Right lobe of liver (tissue), 6 donors: ENCODE results near the gene SLMAP. TPM values are rescaled to one million over a fixed set of nuclear protein-coding genes. Genes with fewer than 3 reads are reported as not detected.

Source experiments
- ATAC-seq, 4 donors: fragments of 200-7000 bp; cut with Tn5 transposase; one replicate each; pipeline ENCODE4 v1.9.1; 2020; ENCODE audit warnings: mild to moderate bottlenecking in 4 of 4, moderate library complexity in 4 of 4
- DNase-seq, 3 donors: peaks; one replicate each; pipeline ENCODE4 v3.0.0-alpha.2; 2020
- H3K27ac ChIP-seq, 3 donors: fragments of 200-600 bp; one replicate each; pipeline ENCODE4 v1.8.0; 2022
- H3K27me3 ChIP-seq, 2 donors: fragments of 200-600 bp; one replicate each; pipeline ENCODE4 v1.8.0; 2022
- H3K36me3 ChIP-seq, 4 donors: fragments of 200-600 bp; sonication (generic) in 1 of 4; one replicate each; pipeline versions ENCODE4 v1.5.1 to v1.8.0; 2017 to 2022; ENCODE audit warnings: control low read depth in 1 of 4
- H3K4me1 ChIP-seq, 4 donors: fragments of 200-600 bp; sonication (generic) in 1 of 4; one replicate each; pipeline versions ENCODE4 v1.5.1 to v1.8.0; 2017 to 2022; ENCODE audit warnings: control low read depth in 1 of 4
- H3K4me3 ChIP-seq, 3 donors: fragments of 200-600 bp; one replicate each; pipeline ENCODE4 v1.8.0; 2022
- H3K9me3 ChIP-seq, 4 donors: fragments of 200-600 bp; sonication (generic) in 1 of 4; one replicate each; pipeline versions ENCODE4 v1.5.1 to v1.8.0; 2017 to 2022; ENCODE audit warnings: control low read depth in 1 of 4
- CTCF ChIP-seq, 4 donors: fragments of 200-600 bp in 3 of 4; fragments of 450-650 bp in 1 of 4; IDR thresholded peaks; one replicate each; pipeline versions ENCODE4 v1.5.1 to v1.8.0; 2016 to 2022; ENCODE audit warnings: antibody characterized with exemption in 4 of 4, mild to moderate bottlenecking in 2 of 4
- POLR2A ChIP-seq: fragments of 450-650 bp; IDR thresholded peaks from one replicate; pipeline ENCODE4 v1.6.1; 2017; ENCODE audit warnings: antibody characterized with exemption, mild to moderate bottlenecking
- WGBS: methylation state at CpG from one replicate; pipeline ENCODE4 v1.1.6; 2018; ENCODE audit warnings: low coverage, low lambda C conversion rate; ENCODE audit not compliant: insufficient coverage; ENCODE audit errors: missing lambda C conversion rate; 5-methylcytosine and 5-hydroxymethylcytosine counted together
- intact Hi-C, 2 donors: fragments of 100-400 bp; cut with DNase I; formaldehyde crosslinking; loops; one replicate each; pipeline versions ENCODE4 v1.11.2 to v1.14.1; 2022
- total RNA-seq, 6 experiments: library from RNA; depleted of rRNA in 2 of 6; stranded (reverse); fragments of >200 nt in 2 of 6; fragmentation: NEBNext Ultra II Directional in 3 of 6; extraction: Animal tissue kit (Norgen Biotek cat#: 25700) in 3 of 6; gene quantifications; one replicate each; pipeline versions ENCODE4 v1.1.0 to v1.2.4, GENCODE V29; 2016 to 2023
- donor health status: DM: no; HTN: yes; CAD: no.
- donor health status: DM: no; HTN: no; CAD: no.
- donor health status: DM: no; HTN: no; CAD: no.
- donor health status: DM: no; HTN: yes; CAD: no.
- donor health status: DM: no; HTN: yes; CAD: no.

Gene SLMAP
- total RNA-seq, 6 experiments from 2014 or later, result 21.1 to 34.9 (median 25.1) TPM

- Histone ChIP-seq H3K27ac (no peak overlapping the region), H3K9me3 (no peaks in the 10 kb centered on the region), H3K36me3 (no peaks in the 10 kb centered on the region), H3K4me3 (no peak overlapping the region), H3K27me3 (no peaks in the 10 kb centered on the region), H3K4me1 (peaks cover 0 to 14% (median 5%) of the 10 kb centered on the region in 4 donors)
- no peak for DNase-seq
- no peak for ATAC-seq
- intact Hi-C loops, result no loop called here
- whole genome bisulfite sequencing, result 70% methylated on average over 3 of the region's 3 CpGs
- TF ChIP-seq POLR2A, result no peak
- no peak for TF ChIP-seq CTCF (IDR thresholded peaks at IDR 0.05)
These were observed 92.1 kb downstream of the SLMAP start for GRCh38 chr3:57848177-57848738.

DNA sequence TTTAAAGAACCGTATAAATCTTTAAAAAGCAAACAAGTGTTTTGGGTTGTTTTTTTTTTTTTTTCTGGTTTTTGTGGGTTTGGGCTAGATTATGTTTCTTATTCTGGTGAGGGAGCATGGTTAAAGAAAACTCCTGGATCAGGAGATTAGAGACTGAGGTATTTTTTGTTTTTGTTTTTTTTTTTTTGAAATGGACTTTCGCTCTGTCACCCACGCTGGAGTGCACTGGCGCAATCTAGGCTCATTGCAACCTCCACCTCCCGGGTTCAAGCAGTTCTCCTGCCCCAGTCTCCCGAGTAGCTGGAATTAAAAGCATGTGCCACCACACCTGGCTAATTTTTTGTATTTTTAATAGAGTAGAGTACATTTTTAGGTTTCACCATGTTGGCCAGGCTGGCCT lies 95.2 kb downstream of the SLMAP start:
- 48% methylated on average over 6 of the region's 6 CpGs for WGBS
- no peaks in the 10 kb centered on the region for H3K9me3 ChIP-seq
- no peak overlapping the region for H3K27ac ChIP-seq
- intact Hi-C loops, result no loop called here
- ATAC-seq (peak in 2 of 4 donors; percentile 24 to 71), DNase-seq (no peak)
- TF ChIP-seq POLR2A, result no peak
- no peak for TF ChIP-seq CTCF (IDR thresholded peaks at IDR 0.05)
- H3K4me3 ChIP-seq, result no peak overlapping the region
- peaks cover 0 to 14% (median 5%) of the 10 kb centered on the region in 4 donors for H3K4me1 ChIP-seq
- peaks cover 0 to 4% (median under 1%) of the 10 kb centered on the region in 4 donors for H3K36me3 ChIP-seq
- no peaks in the 10 kb centered on the region for H3K27me3 ChIP-seq

- no peak overlapping the region for H3K27ac ChIP-seq
- H3K4me3 ChIP-seq, result no peak overlapping the region
- intact Hi-C loops, result no loop called here
- ATAC-seq (peak in 2 of 4 donors; percentile 23 to 57), DNase-seq (no peak)
- H3K36me3 ChIP-seq, result peaks cover 0 to 5% (median 2%) of the 10 kb centered on the region in 4 donors
- 84% methylated on average over 1 of the region's 1 CpG for WGBS
- peaks cover 0 to 4% (median 2%) of the 10 kb centered on the region in 4 donors for H3K4me1 ChIP-seq
- H3K27me3 ChIP-seq, result no peaks in the 10 kb centered on the region
- no peaks in the 10 kb centered on the region for H3K9me3 ChIP-seq
- TF ChIP-seq CTCF (IDR thresholded peaks at IDR 0.05), result peak; percentile 14 to 35 (median 30)
- TF ChIP-seq POLR2A, result no peak
These were observed 96.8 kb downstream of the SLMAP start for GRCh38 chr3:57852896-57853295.

DNA sequence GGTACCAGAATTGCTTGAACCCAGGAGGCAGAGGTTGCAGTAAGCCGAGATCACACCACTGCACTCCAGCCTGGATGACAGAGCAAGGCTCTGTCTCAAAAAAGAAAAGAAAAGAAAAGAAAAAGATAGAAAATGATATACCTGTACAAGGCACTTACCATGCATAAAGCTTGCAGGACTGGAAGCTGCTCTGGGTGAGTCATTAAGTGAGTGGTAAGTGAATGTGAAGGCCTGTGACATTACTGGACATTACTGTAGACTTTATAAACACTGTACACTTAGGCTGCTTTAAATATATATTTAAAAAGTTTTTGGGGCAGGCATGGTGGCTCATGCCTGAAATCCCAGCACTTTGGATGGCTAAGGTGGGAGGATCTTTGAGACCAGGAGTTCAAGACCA lies 99.2 kb downstream of the SLMAP start:
- intact Hi-C loops, result no loop called here
- no peaks in the 10 kb centered on the region for H3K4me1 ChIP-seq
- no CpG with 5 or more reads among the region's 1 CpG for WGBS
- no peak overlapping the region for H3K27ac ChIP-seq
- DNase-seq (no peak), ATAC-seq (no peak)
- H3K4me3 ChIP-seq, result no peak overlapping the region
- H3K9me3 ChIP-seq, result no peaks in the 10 kb centered on the region
- H3K36me3 ChIP-seq, result peaks cover 0 to 17% (median 4%) of the 10 kb centered on the region in 4 donors
- H3K27me3 ChIP-seq, result no peaks in the 10 kb centered on the region
- TF ChIP-seq POLR2A (no peak), CTCF (IDR thresholded peaks at IDR 0.05) (no peak)
